HG03064 (cell line): ENCODE measurements around the gene ARMCX4.
"Not testable (repeated sequence)": the region's sequence is repeated elsewhere in the genome, so short reads cannot be mapped to it uniquely, and the experiment has no call there.

Source experiments
- ATAC-seq: cut with Tn5 transposase; IDR thresholded peaks from one replicate; pipeline ENCODE4 v1.9.1; 2021; ENCODE audit warnings: low read depth; ENCODE audit not compliant: unreplicated experiment

The ARMCX4 gene

GRCh38 chrX:101485212-101485949, at the start of gene ARMCX4:
TSS of gene ARMCX4 (plus strand) at chrX:101485456. CDS start at chrX:101488590, 3,134 bp downstream.
- ATAC-seq: no peak

GRCh38 chrX:101442085-101442484, 43.2 kb upstream of the ARMCX4 start:
- ATAC-seq: no peak

- ATAC-seq: no peak
Measured at GRCh38 chrX:101449279-101449678, 36.0 kb upstream of the ARMCX4 start.

DNA sequence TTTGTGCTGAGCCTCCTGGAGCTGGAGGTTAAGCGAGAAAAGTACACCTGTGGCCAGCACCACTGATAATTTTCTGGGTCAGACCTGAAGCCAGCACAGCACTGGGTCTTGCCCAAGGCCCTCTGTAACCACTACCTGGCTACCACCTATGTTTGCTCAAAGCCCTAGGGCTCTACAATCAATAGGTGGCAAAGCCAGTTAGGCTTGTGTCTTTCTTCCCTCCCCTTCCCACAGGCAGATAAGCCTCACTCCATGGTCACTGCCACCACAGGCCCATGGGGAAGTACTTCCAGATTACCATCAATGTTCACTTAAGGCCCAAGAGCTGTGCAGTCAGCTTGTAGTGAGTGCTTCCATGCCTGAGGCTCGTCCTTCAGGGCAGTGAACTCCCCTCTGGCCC, 35.2 kb upstream of the ARMCX4 start:
- ATAC-seq: no peak

GRCh38 chrX:101450961-101451360, 34.3 kb upstream of the ARMCX4 start:
- ATAC-seq: no peak

GRCh38 chrX:101452056-101452455, 33.2 kb upstream of the ARMCX4 start:
- ATAC-seq: no peak

DNA sequence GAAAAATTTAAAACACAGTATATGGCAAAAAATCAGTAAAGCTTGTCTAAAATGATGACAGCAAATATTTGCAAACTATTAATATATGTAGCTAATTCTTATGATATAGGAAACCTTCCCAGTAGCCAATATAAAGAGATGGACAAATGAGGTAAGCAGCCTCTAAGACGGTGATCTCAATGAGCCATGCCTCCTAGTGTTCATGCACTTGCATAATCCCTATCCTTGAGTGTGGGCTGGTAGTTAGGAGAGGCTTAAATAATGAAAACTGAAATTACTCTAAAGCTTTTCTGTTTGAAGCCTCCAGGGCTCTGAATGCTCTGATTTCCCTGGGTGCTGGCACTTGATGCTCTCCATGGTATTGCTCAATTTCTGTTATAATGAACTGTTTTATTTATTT, 24.6 kb upstream of the ARMCX4 start:
- ATAC-seq: no peak

GRCh38 chrX:101462892-101463291, 22.4 kb upstream of the ARMCX4 start:
- ATAC-seq: no peak

DNA sequence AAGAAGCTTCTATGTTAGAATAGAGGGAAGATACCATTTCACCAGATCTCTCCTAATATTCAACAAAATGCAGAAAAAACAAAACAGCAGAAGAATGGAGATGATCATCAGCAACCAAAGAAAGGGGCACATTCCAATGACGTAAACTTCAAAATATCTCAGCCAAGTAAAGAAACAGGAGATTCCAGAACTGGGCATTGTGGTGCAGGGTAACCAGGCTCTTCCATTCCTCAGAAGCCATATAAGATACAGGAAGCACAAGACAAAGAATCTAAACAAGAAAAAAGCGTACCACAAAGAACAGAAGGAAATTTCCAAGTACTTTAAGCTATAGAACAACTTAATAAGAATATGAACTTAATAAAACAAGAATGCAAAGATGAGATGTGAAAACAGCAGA, 6.9 kb upstream of the ARMCX4 start:
- no peak for ATAC-seq

- no peak for ATAC-seq
Measured at GRCh38 chrX:101482296-101482695, 3.0 kb upstream of the ARMCX4 start.

DNA sequence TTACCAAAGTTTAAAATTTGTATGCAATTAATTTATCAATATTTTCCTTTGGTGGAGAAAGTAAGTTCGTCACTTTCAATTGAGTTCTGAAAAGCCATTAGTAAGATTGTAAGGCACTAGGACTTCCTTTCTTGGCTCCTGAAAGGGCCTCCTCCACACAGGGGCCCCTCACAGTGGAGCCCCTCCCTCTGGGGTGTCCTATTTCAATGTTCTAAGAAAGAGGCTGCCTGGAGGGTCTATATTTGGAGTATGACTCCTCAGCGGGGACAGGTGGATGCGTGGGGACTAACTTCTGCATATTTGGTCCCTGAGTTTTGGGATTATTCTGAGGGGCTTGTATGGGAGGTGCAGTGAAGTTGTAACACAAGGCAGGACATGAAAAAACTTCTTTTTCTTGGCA, 1.6 kb upstream of the ARMCX4 start:
- ATAC-seq: no peak

- ATAC-seq: no peak
Measured at GRCh38 chrX:101484135-101484534, 1.1 kb upstream of the ARMCX4 start.

DNA sequence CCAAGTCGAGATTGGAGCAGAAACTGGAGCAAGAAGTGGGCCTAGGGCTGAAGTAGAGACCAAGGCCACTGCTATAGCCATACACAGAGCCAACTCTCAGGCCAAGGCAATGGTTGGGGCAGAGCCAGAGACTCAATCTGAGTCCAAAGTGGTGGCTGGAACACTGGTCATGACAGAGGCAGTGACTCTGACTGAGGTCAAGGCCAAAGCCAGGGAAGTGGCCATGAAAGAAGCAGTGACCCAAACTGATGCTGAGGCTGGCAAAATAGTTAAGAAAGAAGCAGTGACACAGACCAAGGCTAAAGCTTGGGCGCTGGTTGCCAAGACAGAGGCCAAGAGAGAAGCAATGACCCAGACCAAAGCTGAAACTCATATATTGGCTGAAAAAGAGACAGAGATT, 3.5 kb downstream of the ARMCX4 start:
- no peak for ATAC-seq

GRCh38 chrX:101491943-101492342, 6.7 kb downstream of the ARMCX4 start:
- no peak for ATAC-seq

DNA sequence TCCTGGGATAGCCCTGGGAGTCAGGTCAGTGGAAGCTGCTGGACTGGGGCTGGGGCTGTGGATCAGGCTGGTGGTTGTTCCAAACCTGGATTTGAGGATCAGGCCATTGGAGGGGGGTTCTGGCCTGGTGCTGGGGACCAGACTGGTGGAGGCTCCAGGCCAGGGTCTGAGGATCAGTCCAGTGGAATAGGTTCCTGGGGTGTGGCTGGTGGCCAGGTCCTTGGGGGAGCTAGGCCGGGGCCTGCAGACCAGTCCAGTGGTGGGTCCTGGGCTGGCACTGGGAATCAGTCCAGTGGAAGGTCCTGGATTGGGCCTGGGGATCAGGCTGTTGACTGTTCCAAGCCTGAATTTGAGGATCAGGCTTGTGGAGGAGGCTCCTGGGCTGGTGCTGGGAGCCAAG, 8.0 kb downstream of the ARMCX4 start:
- ATAC-seq: no peak

- not testable (repeated sequence) for ATAC-seq
Measured at GRCh38 chrX:101502929-101503328, 17.7 kb downstream of the ARMCX4 start.

GRCh38 chrX:101507372-101507771, 22.1 kb downstream of the ARMCX4 start:
- ATAC-seq: no peak

DNA sequence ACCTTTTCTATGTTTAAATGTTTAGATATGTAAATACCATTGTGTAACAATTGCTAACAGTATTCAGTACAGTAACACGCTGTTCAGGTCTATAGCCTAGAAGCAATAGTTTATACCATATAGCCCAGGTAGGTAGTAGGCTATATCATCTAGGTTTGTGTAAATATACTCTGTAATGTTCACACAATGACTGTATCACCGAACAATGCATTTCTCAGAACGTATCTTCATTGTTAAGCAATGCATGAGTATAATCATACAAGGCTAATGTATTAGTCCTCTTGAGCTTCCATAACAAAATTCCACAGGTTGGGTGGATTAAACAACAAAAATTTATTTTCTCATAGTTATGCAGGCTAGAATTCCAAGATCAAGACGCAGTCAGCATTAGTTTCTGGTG, 22.7 kb downstream of the ARMCX4 start:
- no peak for ATAC-seq

GRCh38 chrX:101530944-101531343, 45.7 kb downstream of the ARMCX4 start:
- ATAC-seq: no peak
